ENCODE measurements around the gene PER1. TPM values are rescaled to one million over a fixed set of nuclear protein-coding genes. Genes with fewer than 3 reads are reported as not detected.

Gene PER1, protein sequence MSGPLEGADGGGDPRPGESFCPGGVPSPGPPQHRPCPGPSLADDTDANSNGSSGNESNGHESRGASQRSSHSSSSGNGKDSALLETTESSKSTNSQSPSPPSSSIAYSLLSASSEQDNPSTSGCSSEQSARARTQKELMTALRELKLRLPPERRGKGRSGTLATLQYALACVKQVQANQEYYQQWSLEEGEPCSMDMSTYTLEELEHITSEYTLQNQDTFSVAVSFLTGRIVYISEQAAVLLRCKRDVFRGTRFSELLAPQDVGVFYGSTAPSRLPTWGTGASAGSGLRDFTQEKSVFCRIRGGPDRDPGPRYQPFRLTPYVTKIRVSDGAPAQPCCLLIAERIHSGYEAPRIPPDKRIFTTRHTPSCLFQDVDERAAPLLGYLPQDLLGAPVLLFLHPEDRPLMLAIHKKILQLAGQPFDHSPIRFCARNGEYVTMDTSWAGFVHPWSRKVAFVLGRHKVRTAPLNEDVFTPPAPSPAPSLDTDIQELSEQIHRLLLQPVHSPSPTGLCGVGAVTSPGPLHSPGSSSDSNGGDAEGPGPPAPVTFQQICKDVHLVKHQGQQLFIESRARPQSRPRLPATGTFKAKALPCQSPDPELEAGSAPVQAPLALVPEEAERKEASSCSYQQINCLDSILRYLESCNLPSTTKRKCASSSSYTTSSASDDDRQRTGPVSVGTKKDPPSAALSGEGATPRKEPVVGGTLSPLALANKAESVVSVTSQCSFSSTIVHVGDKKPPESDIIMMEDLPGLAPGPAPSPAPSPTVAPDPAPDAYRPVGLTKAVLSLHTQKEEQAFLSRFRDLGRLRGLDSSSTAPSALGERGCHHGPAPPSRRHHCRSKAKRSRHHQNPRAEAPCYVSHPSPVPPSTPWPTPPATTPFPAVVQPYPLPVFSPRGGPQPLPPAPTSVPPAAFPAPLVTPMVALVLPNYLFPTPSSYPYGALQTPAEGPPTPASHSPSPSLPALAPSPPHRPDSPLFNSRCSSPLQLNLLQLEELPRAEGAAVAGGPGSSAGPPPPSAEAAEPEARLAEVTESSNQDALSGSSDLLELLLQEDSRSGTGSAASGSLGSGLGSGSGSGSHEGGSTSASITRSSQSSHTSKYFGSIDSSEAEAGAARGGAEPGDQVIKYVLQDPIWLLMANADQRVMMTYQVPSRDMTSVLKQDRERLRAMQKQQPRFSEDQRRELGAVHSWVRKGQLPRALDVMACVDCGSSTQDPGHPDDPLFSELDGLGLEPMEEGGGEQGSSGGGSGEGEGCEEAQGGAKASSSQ (N-terminal part only)
- 68.0 to 87.6 TPM (median 75.9 TPM) in 3 replicates for total RNA-seq
- long read RNA-seq, full-length matches to known transcripts = 1 of 19 reads
- long read RNA-seq, partial matches to known transcripts = 16 of 19 reads
- long read RNA-seq, other reads (novel, unspliced or antisense) = 2 of 19 reads

DNA sequence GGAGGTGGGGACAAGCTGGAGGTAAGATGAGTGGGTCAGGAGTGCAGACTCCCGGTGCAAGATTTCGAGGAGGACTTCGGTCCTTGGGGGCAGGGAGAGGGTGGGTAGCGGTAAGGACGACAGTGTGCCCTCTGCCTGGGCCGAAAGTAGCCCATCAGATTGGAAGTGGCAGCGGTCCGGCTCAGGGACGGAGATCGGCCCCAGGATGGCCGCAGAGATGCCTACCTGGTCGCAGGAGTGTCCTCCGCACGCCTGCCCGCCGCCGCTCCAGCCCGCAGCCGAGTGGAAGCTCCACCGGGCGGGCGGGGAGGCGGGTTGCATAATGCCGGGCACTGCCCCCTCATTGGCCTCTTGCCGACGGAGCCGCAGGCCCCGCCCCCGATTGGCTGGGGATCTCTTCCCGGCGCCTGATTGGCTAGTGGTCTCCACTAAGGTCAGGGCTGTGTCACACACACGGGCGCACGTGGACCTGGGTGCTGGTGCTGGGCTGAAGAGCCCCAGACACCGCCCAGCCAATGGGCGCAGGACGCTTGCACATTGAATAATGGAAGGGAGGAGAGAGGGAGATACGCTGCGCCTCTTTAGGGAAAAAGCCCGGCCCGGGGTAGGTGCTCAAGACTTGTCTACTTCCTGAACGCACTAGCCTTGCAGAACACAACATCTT lies at the start of gene PER1:
TSS of gene PER1 (minus strand) at position 293 of the 664 bp plus-strand sequence. CDS start 1,698 bp downstream, outside the sequence.
- Mint-ChIP-seq H3K27me3 (ENCODE audit: low read depth) (no peaks in the 10 kb centered on the region), H3K27ac (ENCODE audit: unreplicated experiment) (no peak within 1 kb of the TSS), H3K36me3 (ENCODE audit: low read depth) (peaks cover 17% of the 10 kb centered on the region), H3K9me3 (ENCODE audit: low read depth) (no peaks in the 10 kb centered on the region), H3K4me1 (ENCODE audit: low read depth) (peaks cover 35% of the 10 kb centered on the region), H3K4me3 (ENCODE audit: unreplicated experiment) (no peak within 1 kb of the TSS)
- peak; percentile 99 for DNase-seq (ENCODE audit: low spot score)
- TF ChIP-seq, protein P1, sequence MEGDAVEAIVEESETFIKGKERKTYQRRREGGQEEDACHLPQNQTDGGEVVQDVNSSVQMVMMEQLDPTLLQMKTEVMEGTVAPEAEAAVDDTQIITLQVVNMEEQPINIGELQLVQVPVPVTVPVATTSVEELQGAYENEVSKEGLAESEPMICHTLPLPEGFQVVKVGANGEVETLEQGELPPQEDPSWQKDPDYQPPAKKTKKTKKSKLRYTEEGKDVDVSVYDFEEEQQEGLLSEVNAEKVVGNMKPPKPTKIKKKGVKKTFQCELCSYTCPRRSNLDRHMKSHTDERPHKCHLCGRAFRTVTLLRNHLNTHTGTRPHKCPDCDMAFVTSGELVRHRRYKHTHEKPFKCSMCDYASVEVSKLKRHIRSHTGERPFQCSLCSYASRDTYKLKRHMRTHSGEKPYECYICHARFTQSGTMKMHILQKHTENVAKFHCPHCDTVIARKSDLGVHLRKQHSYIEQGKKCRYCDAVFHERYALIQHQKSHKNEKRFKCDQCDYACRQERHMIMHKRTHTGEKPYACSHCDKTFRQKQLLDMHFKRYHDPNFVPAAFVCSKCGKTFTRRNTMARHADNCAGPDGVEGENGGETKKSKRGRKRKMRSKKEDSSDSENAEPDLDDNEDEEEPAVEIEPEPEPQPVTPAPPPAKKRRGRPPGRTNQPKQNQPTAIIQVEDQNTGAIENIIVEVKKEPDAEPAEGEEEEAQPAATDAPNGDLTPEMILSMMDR (IDR thresholded peaks at IDR 0.05) = no peak

DNA sequence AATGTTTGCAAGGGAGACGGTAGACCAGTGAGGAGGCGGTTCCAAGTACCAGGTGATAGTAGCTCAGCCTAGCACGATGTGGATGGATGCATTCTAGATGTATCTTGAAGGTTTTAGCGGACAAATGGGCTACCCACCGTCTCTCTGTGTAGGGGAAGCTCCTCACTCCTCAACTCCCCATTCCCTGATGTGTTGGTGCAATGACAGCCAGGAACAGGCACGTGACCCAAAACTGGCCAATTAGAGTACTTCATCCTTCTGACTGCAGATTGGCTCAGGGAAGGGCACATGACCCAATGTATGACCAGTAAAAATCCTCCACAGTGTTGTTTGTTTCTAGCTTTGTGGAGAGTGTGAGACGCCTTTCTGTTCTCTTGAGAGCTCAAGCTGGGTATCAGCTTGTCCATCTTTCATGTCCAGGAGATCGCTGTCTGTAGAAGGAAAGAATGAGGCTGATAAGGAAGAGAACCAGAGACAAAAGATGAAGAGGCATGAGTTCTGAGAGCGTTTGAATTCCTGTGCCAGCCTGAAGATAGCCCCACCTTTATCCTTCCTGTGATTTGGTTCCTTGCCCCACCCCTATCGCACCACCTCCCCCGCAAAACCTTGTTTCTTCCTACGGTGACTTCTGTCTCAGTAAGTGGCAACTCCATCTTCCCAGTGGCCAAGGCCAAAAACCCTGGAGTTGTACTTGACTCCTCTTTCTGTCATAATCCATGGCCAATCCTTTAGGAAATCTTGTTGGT lies 40.0 kb upstream of the PER1 start:
- no peak for DNase-seq (ENCODE audit: low spot score)
- Mint-ChIP-seq H3K4me1 (ENCODE audit: low read depth) (peaks cover 21% of the 10 kb centered on the region), H3K36me3 (ENCODE audit: low read depth) (no peaks in the 10 kb centered on the region), H3K27ac (ENCODE audit: unreplicated experiment) (no peak overlapping the region), H3K27me3 (ENCODE audit: low read depth) (no peaks in the 10 kb centered on the region), H3K9me3 (ENCODE audit: low read depth) (no peaks in the 10 kb centered on the region), H3K4me3 (ENCODE audit: unreplicated experiment) (no peak overlapping the region)
- TF ChIP-seq, protein P1 (IDR thresholded peaks at IDR 0.05) = no peak

DNA sequence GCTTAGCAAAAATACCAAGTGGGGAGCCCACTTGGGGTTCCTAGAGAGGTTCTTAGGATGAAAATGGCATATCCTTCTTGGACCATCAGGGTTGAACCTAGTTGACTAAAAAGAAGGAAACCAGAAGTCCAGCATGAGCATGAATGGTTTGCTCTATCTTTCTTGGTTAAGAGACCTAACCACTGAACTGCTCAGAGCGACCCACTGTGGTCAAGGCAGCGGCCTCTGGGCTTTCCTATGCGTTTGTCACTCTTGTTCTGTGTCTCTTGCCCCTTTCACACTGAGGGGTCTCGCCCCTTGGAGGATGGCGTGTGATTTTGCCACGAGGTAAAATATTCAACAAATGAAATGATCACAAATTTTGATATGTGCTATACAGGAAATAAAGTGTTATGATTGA lies 38.3 kb upstream of the PER1 start:
- H3K27me3 Mint-ChIP-seq (ENCODE audit: low read depth) = no peaks in the 10 kb centered on the region
- TF ChIP-seq, protein P1 (IDR thresholded peaks at IDR 0.05) = no peak
- DNase-seq (ENCODE audit: low spot score) = no peak
- H3K4me3 Mint-ChIP-seq (ENCODE audit: unreplicated experiment) = no peak overlapping the region
- peak overlapping the region; percentile 15 for H3K27ac Mint-ChIP-seq (ENCODE audit: unreplicated experiment)
- no peaks in the 10 kb centered on the region for H3K9me3 Mint-ChIP-seq (ENCODE audit: low read depth)
- no peaks in the 10 kb centered on the region for H3K36me3 Mint-ChIP-seq (ENCODE audit: low read depth)
- H3K4me1 Mint-ChIP-seq (ENCODE audit: low read depth) = peaks cover 11% of the 10 kb centered on the region

DNA sequence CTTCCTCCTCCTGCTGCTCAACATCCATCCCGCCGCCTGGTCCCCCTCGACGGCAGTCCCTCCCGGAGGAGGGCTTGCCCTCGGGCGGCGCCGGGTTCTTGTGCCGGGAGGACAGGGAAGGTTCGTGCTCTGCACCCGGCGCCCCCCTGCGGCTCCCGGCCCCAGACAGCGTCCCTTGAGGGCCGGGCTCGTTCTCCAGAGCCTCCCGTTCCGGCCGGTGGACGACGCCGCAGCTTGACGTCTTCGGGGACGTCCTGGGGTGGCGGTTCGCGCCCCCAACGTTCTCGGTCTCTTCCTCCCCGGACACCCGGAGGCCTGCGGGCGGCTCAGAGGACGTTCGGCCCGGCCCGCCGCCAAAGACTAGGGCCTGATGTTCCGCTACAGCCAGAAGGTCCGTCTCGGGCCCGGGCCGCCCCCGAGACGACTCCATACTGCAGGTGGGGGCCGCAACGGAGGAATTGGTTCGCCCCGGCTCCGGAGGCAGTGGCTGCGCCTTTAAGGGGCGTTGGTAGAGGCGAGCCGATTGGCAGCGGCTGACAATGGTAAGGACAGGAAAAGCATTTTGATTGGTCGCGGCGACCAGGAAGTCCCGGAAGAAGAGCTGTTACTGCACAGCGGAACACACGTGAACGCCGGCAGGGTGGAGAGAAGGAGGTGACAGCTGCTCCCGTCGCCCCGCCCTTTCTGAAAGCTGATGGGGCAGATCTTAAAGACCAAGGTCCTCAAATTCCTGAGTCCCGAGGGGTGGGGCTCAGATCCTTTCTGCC lies 37.7 kb upstream of the PER1 start, which contains the start of gene BORCS6:
TSS of gene BORCS6 (minus strand) at position 470 of the 767 bp plus-strand sequence. CDS start at position 430, 40 bp downstream.
- Mint-ChIP-seq H3K4me3 (ENCODE audit: unreplicated experiment) (no peak within 1 kb of the TSS), H3K27ac (ENCODE audit: unreplicated experiment) (peak within 1 kb of the TSS; percentile 15), H3K36me3 (ENCODE audit: low read depth) (no peaks in the 10 kb centered on the region), H3K9me3 (ENCODE audit: low read depth) (no peaks in the 10 kb centered on the region), H3K4me1 (ENCODE audit: low read depth) (peaks cover 11% of the 10 kb centered on the region), H3K27me3 (ENCODE audit: low read depth) (no peaks in the 10 kb centered on the region)
- peak; percentile 99 for DNase-seq (ENCODE audit: low spot score)
- TF ChIP-seq, protein P1 (IDR thresholded peaks at IDR 0.05) = peak; percentile 50
